Keratinocyte (primary cell): ENCODE results near the gene PARD3.

ENCODE experiments used
- EZH2 ChIP-seq: IDR thresholded peaks from one replicate; pipeline ENCODE4 v1.6.1; 2012; ENCODE audit warnings: inconsistent platforms, mild to moderate bottlenecking, low read length, moderate library complexity
- TF ChIP-seq, protein P1 (sequence below), 3 experiments: IDR thresholded peaks in 1 of 3; conservative IDR thresholded peaks in 1 of 3; optimal IDR thresholded peaks in 1 of 3; 2 replicates in 2 of 3; 3 replicates in 1 of 3; pipeline versions ENCODE3 to v1.5.1; 2011; ENCODE audit warnings: low read length in 3 of 3, mild to moderate bottlenecking in 3 of 3, moderate library complexity in 2 of 3, control low read depth in 1 of 3, inconsistent platforms in 1 of 3; ENCODE audit not compliant: insufficient read depth in 2 of 3; ENCODE audit errors: extremely low read depth in 1 of 3

DNA sequence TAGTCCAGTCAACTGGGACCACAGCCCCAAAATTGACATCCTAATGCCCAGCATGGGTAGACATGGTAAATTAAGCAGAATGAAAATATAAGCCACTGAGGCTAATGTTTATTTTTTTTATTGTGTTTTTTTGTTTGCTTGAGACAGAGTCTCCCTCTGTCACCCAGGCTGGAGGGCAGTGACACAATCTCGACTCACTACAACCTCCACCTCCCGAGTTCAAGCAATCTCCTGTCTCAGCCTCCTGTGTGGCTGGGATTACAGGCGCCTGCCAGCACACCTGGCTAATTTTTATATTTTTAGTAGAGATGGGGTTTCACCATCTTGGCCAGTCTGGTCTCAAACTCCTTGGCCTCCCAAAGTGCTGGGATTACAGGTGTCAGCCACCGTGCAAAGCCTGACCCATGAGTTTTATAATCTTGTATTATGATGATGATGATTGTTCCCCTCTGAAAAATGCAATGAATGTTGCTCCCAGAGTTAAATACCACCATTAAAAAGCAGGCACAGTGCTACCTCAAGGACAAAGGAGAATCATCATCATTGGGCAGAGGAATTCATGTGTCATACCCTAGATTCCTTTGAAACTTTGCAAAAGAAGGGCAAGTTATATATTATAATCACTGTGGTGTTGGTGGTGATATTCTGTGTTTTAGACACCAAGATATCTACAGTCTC lies 228.0 kb downstream of the PARD3 start:
- TF ChIP-seq, protein P1, sequence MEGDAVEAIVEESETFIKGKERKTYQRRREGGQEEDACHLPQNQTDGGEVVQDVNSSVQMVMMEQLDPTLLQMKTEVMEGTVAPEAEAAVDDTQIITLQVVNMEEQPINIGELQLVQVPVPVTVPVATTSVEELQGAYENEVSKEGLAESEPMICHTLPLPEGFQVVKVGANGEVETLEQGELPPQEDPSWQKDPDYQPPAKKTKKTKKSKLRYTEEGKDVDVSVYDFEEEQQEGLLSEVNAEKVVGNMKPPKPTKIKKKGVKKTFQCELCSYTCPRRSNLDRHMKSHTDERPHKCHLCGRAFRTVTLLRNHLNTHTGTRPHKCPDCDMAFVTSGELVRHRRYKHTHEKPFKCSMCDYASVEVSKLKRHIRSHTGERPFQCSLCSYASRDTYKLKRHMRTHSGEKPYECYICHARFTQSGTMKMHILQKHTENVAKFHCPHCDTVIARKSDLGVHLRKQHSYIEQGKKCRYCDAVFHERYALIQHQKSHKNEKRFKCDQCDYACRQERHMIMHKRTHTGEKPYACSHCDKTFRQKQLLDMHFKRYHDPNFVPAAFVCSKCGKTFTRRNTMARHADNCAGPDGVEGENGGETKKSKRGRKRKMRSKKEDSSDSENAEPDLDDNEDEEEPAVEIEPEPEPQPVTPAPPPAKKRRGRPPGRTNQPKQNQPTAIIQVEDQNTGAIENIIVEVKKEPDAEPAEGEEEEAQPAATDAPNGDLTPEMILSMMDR (optimal IDR thresholded peaks at IDR 0.05 in 1 of 3, IDR thresholded peaks at IDR 0.05 in 1 of 3, conservative IDR thresholded peaks at IDR 0.05 in 1 of 3; ENCODE audit: extremely low read depth in 1 of 3, insufficient read depth in 2 of 3, low read length in 3 of 3): no peak
- no peak for TF ChIP-seq EZH2
